Endometrial microvascular endothelial cells (primary cell): ENCODE data around the gene HS1BP3. TPM values are rescaled to one million over a fixed set of nuclear protein-coding genes. Genes with fewer than 3 reads are reported as not detected.

Source experiments
- in situ Hi-C: cut with HindIII; loops from 2 replicates; pipeline ENCODE4 v1.10.0; 2017; ENCODE audit warnings: low sequenced_read_pairs, low pct_unique_long_range_greater_than_20kb; ENCODE audit errors: inconsistent ontology term
- total RNA-seq: library from RNA; depleted of rRNA; stranded (reverse); fragments of >200 nt; gene quantifications from one replicate; pipeline ENCODE4 v1.2.3, GENCODE V29; 2015; ENCODE audit errors: inconsistent ontology term

The HS1BP3 gene
- total RNA-seq, result 22.0 TPM

- in situ Hi-C loops, result no loop called here
Observed at GRCh38 chr2:20650877-20651730, at the start of gene HS1BP3. Gene HS1BP3 (minus strand): TSS chr2:20651098. CDS start chr2:20651063, 35 bp downstream.

DNA sequence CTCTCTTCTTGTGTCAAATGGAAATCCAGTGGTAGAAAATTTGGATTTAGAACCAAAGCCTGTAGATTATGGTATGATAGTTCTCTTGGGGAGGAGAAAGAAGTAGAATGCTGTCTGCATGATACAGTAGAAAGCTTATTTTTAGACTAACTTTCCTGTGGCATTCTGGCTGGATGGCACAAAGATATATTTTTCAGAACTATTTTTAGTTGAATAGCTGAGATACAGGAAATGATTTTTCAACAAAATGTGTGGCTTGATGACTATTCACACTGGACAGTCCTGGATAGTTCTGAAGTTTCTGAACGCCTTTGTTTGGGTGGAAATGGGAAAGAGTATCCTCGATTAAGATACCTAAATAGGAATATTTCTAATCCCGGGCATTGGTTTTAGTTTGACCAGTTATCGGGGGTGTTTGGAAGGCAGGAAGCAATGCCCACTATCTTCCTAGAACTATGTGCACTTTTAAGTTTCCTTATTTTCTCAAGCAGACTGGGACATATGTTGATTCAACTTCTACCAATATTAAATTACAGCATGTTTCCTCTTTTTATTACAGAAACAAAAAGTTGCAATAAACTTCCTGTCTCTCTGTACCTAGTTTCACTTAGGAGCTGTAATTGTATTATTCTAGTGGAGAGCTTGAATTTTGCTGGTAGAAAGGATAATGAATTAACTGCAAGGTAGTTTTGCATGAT is 48.2 kb upstream of the HS1BP3 start:
- in situ Hi-C loops, result no loop called here

DNA sequence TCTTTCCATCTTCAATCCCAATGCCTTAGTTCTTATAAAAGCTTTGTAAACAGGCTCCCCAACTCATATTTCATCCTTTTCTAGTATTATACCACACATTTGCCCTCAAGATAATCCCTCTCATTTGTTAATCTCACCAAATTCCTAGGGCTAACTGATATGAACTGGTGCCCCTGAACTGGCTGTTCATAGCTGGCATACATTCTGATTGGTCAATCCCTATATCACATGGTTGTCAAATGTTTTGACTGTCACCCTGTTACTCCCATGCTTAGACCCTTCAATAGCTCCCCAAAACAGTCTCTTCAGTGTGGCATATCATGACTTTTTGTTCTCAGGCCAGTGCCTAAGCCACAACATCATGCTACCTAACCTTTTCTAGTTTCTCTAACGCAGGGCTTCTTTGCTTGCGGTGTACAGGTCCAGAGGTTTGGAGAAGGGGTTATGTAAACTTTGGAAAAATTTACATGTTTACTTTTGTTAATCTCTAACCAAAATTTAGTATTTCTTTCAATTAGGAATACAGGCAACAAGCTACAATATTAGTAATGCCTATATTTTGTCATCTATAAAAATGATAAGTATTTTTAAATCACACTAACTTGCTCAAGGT is 46.5 kb upstream of the HS1BP3 start:
- in situ Hi-C loops, result no loop called here

DNA sequence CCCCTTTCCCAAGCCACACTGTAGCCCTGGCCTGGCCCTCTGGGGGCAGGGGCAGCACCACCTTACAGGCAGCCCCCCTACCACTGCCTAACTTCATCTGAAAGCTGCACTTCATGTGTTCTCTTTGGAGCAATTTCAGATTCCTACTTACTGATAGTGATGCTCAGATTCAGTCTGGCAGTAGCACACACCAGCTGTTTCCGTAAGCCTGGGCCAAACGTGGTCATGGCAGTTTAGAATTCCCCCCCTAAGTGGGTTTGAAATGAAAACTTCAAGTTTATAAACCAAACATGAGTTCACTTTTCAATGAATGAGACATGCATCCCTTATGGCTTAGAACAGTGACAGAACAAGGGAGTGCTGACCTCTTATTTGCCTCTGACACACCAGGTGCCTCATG is 45.5 kb upstream of the HS1BP3 start:
- in situ Hi-C loops, result no loop called here

GRCh38 chr2:20693317-20693716 is 42.4 kb upstream of the HS1BP3 start:
- in situ Hi-C loops, result no loop called here

DNA sequence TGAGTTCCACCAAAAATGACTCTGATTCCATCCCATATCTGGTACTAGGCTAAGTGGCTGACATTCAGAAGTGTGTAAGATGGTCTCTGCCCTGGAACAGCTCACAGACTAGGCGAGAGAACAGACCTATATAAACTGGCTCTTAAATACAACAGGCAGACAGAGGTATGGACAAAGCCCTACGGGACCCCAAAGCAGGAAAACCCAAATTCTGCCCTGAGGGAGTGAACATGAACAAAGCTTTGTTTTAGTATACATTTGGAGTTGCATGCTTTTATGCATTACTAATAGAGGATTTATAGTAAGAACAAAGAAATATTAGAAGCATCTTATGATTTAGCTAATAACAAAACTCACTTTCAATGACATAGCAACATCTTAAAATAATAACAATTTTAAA is 41.2 kb upstream of the HS1BP3 start:
- in situ Hi-C loops, result no loop called here

DNA sequence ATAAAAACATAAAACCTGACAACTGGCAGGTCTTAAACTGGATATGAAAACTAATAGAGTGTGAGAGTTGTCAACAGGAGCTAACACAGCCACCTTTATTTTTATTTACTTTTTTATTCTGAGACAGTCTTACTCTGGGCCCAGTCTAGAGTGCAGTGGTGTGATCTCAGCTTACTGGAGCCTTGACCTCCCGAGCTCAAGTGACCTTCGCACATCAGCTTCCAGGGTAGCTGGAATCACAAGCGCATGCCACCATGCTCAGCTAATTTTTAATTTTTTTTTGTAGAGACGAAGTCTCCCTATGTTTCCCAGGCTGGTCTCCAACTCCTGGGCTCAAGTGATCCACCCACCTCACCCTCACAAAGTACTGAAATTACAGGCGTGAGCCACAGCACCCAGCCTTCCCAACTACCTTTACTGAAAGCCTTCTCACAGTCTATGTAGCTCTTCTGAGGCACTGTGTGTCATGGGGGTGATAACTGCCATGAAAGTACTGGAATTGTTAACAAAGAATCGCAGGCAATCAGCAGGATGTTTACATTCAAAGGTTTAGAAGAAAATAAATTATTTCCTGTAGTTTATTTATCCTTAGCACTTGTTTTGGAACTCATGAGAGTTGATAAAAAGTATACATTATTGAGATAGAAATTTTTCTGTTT is 40.3 kb upstream of the HS1BP3 start:
- in situ Hi-C loops, result no loop called here

- in situ Hi-C loops, result no loop called here
Observed at GRCh38 chr2:20689428-20690264, 38.7 kb upstream of the HS1BP3 start.

DNA sequence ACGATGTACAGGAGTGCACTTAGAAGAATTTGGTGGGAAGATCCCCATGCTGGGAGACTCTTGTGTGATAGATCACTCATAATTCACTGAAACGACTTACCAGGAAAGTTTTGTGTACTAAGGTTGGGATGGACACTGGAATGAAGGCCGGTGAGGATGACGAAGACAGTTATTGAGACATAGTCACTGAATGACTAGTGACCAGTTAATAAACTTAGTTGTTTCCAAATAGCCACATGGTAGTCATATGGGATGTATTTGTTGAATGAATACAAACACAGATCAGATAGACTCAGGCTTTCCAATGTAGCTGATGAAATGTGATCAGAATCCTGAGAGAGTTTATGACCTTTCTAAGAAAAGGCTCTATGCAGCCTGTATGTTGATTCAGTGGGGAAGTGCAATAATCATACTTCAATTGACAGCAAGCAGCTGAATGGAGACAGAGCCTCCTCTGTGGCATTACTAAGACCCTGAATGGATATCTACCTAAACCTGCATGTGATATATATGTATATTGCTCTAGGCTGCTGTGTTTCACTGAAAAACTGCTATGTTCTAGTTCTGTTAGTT is 36.4 kb upstream of the HS1BP3 start:
- in situ Hi-C loops, result no loop called here

DNA sequence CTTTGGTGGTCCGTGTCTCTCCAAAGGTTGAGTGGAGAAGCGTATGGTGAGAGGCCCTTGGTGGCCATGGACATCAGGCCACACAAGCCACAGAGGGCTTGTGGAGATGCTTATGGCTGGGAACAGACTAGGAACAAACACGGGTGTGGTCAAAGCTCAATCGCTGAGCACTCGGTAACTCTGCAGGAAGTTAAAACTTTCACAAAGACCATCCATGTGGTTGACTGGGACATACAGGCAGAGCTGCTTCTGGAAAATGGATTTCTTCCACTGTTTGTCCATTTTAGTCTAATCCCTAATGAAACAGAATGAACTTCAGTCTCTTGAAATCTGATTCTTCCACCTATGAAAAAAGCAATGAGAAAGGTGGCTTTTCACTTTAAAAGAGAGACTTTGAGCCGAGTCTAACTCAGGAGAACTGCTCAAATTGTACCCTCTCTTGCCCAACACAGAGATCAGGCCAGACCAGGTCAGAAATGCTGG is 33.7 kb upstream of the HS1BP3 start:
- in situ Hi-C loops, result no loop called here

- in situ Hi-C loops, result no loop called here
Observed at GRCh38 chr2:20682167-20682920, 31.4 kb upstream of the HS1BP3 start.

- in situ Hi-C loops, result no loop called here
Observed at GRCh38 chr2:20680744-20681375, 30.0 kb upstream of the HS1BP3 start.

DNA sequence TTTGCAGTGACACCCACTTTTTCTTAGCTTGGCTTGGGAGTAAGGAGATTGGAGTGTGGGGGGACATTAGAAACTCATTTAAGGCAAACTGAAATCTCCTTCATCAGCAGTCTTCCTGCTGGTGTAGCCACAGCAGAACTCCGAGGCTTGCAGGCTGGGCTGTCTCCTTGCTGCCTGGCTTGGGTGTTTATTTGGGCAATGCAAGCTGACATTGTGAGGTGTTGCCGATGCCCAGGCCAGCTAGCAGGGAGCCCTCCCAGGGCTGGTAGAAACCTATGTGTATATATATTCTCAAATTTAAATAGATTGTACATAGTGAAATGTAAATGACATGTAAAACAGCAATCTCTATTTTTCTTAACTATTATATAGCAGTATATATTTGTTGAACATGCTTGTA is 27.9 kb upstream of the HS1BP3 start:
- in situ Hi-C loops, result no loop called here

- in situ Hi-C loops, result no loop called here
Observed at GRCh38 chr2:20678086-20678395, 27.1 kb upstream of the HS1BP3 start.

DNA sequence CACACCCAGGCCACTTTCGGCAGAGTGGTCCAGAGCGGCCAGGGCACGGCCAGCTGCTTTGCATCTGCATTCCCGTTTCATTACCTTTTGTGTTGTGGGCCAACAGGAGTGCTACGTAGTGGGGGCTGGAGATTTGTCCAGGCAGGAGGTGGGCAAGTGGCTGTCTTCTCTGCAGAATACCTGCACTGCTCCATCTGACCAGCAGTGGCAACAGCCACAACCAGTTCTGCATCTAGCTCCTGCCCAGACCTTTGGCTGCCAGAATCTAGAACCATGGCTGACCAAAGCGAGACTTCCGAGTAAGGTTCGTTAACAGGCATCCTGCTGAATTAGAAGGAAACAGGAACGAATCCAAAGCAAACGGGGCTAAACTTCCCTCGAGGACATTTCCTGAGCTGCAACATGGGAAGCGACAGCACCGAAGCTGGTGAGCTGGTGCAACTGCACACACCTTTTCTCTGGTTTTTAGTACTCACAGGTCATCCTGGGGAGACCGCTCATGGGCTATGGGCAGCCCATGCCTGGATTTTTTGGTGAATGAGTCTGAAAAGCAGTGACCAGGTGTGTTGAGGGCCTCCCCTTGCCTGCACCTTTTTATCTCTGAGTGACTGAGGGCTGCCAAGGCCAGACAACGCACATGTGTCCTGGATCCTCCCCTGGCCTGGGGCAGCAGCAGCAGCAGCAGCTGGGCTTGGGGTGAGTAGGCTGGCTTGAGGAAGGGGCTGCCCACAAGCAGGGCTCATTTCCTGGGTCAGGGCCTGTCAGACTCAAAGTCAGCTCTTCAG is 26.6 kb upstream of the HS1BP3 start:
- in situ Hi-C loops, result no loop called here

GRCh38 chr2:20676353-20677215 is 25.7 kb upstream of the HS1BP3 start:
- in situ Hi-C loops, result no loop called here
